GM19193 (cell line): ENCODE data around the gene CLCN4.

ENCODE experiments used
- POLR2A ChIP-seq: IDR thresholded peaks from 4 replicates; pipeline ENCODE4 v1.6.1; 2011; ENCODE audit not compliant: insufficient read depth, insufficient read length; ENCODE audit errors: extremely low read depth

The CLCN4 gene

GRCh38 chrX:10121787-10122186 is 35.0 kb upstream of the CLCN4 start:
- TF ChIP-seq POLR2A, result no peak

- TF ChIP-seq POLR2A, result no peak
Observed at GRCh38 chrX:10124506-10125247, 32.1 kb upstream of the CLCN4 start.

- no peak for TF ChIP-seq POLR2A
Observed at GRCh38 chrX:10125248-10125615, 31.5 kb upstream of the CLCN4 start.

GRCh38 chrX:10126044-10126443 is 30.7 kb upstream of the CLCN4 start:
- TF ChIP-seq POLR2A, result no peak

GRCh38 chrX:10126834-10127233 is 29.9 kb upstream of the CLCN4 start:
- no peak for TF ChIP-seq POLR2A

GRCh38 chrX:10128386-10128785 is 28.4 kb upstream of the CLCN4 start:
- no peak for TF ChIP-seq POLR2A

- TF ChIP-seq POLR2A, result no peak
Observed at GRCh38 chrX:10129229-10129628, 27.5 kb upstream of the CLCN4 start.

- TF ChIP-seq POLR2A, result no peak
Observed at GRCh38 chrX:10130354-10130753, 26.4 kb upstream of the CLCN4 start.

- no peak for TF ChIP-seq POLR2A
Observed at GRCh38 chrX:10133980-10134676, 22.6 kb upstream of the CLCN4 start.

- TF ChIP-seq POLR2A, result no peak
Observed at GRCh38 chrX:10134921-10135320, 21.9 kb upstream of the CLCN4 start.

- no peak for TF ChIP-seq POLR2A
Observed at GRCh38 chrX:10135561-10136399, 21.0 kb upstream of the CLCN4 start.

- no peak for TF ChIP-seq POLR2A
Observed at GRCh38 chrX:10138726-10139125, 18.0 kb upstream of the CLCN4 start.

- no peak for TF ChIP-seq POLR2A
Observed at GRCh38 chrX:10140264-10140663, 16.5 kb upstream of the CLCN4 start.

GRCh38 chrX:10142041-10142599 is 14.7 kb upstream of the CLCN4 start:
- TF ChIP-seq POLR2A, result no peak

- TF ChIP-seq POLR2A, result no peak
Observed at GRCh38 chrX:10143071-10143983, 13.4 kb upstream of the CLCN4 start.

GRCh38 chrX:10146346-10146745 is 10.4 kb upstream of the CLCN4 start:
- TF ChIP-seq POLR2A, result no peak
